HT1080 (cell line): ENCODE measurements around the gene MED17. TPM values are rescaled to one million over a fixed set of nuclear protein-coding genes. Genes with fewer than 3 reads are reported as not detected.

Experiments
- DNase-seq: peaks from one replicate; pipeline ENCODE4 v3.0.0-alpha.2; 2015; ENCODE audit warnings: low read depth
- small RNA-seq: library from RNA; depleted of rRNA; stranded (forward); fragments of <200 nt; gene quantifications from one replicate; pipeline ENCODE3, GENCODE V24; 2014
- total RNA-seq: library from RNA; depleted of rRNA; stranded (reverse); fragments of >200 nt; shearing (Covaris generic); gene quantifications from 2 replicates; pipeline ENCODE4 v1.2.3, GENCODE V29; 2014; rRNA removed

The MED17 gene
- total RNA-seq, 1 experiment from 2014 or later = 28.6 TPM

GRCh38 chr11:93846411-93846810 lies 62.3 kb downstream of the MED17 start:
- no peak for DNase-seq

DNA sequence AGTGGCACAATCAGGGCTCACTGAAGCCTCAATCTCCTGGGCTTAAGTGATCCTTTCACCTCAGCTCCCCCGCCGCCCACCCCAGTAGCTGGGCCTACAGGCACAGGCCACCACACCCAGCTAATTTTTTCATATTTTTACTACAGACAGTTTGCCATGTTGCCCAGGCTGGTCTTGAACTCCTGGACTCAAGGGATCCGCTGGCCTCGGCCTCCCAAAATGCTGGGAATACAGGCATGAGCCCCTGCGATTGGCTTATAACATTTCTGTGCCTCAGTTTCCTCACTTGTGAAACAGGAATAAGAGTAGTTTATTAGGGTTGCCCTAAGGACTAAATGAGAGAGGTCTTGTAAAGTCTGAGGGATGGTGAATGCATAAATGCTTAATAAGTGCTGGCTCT lies 65.1 kb downstream of the MED17 start:
- no peak for DNase-seq

DNA sequence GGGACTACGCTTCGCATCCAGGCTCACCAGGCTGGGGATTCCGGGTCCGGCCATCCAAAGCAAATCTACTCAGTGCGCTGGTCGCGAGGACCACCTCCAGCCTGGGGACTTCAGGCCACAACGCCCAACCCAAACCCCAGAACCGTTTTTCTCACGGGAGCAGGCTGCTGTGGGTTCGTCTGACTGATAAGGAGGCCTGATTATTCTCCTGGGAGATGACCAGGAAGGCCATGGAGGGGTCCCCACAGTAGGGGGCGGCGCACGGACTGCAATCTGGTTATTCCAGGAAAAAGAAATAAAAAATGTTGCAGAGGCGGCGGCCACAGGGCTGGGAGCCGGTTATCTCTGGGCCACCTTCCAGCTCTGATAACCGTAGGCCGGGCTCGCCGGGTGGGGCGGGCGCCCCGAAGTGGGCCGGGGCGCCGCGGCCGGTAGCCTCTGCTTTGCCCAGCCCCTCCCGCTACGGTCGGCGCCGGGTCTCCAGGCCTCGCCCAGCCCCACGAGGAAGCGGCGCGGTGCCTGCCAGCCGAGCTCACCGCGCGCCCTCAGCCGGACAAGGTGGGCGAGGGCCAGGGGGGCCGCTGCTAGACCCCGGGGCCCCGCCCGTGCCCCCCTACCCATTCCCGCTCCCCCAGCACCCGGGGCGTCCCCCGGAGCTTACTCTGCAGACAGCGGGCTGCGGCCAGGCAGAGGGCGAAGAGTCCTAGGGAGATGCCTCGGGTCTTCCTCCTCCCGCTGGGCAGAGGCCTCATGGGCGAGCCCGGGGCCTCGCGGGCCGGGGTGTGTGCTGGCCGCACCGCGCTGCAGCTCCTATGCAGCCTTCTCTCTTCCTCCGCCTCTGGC lies 65.9 kb downstream of the MED17 start:
- no peak for DNase-seq

DNA sequence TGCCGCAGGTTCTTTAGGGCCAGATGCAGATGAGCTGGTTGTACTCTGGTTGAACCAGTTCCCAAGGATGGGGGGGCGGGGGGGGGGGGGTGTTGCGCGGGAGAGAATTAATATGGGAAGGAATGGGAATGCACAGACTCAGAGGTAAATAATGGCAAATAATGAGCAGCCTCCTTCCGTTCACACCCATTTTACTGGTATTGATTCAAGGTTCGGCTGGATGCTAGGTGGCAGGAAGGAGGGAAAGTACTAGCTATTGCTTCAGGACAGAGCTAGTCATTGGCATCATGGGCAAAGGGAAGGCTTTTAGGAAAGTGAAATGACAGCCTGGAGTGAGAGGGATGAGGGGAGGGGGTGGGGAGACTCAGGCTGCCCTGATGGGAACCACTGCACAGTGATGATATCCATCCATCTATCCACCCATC lies 66.5 kb downstream of the MED17 start, which contains the start of gene VSTM5:
VSTM5 (minus strand) TSS at position 25 of the 425 bp plus-strand sequence. CDS start 116 bp downstream, outside the sequence.
- no peak for DNase-seq

DNA sequence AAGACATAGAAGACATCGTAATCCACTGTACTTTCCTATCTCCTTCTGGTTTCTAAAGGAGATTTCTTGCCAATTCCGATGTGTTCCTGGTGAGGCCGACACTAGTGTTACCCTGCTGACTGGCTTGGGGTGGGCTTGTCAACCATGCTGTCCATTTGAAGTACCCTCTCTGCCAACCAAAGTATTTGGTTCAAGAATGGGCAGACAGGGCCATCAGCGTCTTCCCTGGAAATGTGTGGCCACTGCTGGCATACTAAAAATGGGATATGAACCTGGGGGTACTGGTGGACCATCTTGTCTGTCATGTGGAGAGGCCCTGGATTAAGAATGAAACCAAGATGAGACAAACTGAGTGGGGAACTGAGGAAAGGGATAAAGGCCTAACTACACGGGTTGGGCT lies 68.2 kb downstream of the MED17 start:
- DNase-seq = no peak

DNA sequence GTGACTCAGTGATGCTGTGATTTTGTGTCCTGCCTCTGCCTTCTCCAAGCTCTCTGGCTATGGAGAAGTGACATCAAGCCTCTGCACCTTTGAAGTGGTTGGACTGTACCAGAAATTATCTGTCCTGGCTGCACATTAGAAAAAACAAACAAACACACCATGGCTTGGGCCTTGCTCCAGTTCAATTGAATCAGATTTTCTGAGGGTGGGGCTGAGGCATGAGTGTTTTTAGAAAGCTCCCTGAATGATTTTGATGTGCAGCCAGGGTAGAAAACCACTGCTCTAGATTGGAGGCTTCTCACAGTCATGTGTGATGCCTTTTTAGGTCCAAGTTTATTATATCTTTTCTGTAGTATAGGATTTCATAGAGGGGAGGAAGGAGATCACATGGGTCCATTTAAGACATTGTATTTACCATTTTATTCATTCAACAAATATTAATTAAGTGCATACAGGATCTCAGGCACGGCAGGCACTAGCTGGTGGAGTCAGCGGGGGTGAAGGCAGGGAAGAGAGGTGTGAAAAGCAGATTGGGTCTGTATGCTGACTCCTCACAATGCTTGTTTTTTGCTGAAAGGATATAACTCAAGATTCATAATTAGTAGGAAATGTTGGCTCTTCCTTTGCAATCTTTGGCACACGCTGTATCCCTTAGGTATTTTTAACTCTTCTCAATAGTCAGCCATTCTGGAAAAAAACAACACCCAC lies 73.5 kb downstream of the MED17 start:
- DNase-seq = no peak

DNA sequence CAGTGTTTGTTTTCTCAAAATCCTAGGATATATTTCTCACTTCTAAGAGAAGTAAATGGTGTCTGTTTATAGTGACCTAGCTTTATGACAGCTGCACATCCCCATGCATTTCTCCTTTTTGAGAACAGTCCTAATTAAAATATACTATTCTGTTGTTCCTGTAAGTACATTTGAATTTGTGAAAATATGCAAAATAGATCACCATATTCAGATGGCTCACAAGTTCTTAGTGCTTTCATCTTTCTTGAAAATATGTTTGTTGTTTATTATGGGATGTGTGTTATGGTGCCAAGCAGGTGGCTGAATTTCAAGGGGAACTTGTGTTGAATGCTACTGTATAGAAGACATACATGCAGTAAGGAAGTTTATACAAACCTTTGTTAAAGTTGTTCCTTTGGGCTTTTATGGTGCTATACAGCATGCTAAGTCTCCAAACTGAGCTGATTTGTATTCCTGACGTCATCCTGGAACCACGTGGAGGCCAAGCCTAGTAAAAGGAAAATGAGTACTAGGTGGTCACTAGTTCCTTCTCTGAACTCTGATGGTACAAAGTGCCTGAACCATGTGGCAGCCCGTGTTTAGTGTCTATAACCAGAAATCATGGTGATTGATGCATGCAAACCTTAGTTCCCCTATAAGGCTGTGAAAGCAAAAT lies 74.2 kb downstream of the MED17 start:
- no peak for DNase-seq

DNA sequence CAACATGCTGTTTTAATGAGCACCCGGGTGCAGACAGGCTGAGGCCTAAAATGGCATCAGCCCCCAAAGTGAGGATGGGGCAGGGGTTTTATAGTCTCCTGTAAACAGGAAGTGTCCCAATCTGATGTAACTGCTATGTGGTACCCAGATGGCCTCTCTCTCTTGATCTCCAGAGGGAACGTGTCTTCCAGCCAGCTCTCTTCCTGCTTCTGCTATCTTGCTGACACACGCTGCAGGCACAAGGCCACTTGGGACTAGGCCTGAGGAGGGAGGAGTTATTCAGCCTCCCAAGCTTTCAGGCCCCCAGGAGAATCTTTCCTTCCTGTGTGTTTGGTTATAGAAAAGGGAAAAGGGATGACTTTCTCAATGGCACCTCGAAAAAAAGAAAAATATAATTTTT lies 77.7 kb downstream of the MED17 start:
- DNase-seq = no peak

Small RNAs within 50 kb of the gene (small RNA-seq; reads per million reads assigned to genes)
- not detected for gene RF00019
- not detected for gene SNORA40

Other genes starting within 250 kb of the MED17 start
- 18.8 and 42.6 TPM in 2 replicates for gene SMCO4, start 240.9 kb upstream of the MED17 start, total RNA-seq
- gene CEP295, start 122.6 kb upstream of the MED17 start, total RNA-seq = 11.7 and 15.2 TPM in 2 replicates
- 118 and 126 TPM in 2 replicates for gene TAF1D, start 42.8 kb upstream of the MED17 start, total RNA-seq
- gene C11orf54, start 42.6 kb upstream of the MED17 start, total RNA-seq = 9.6 and 16.3 TPM in 2 replicates
- not detected in 2 replicates for gene VSTM5, start 66.3 kb downstream of the MED17 start, total RNA-seq
- gene HEPHL1, start 237.1 kb downstream of the MED17 start, total RNA-seq = 0.06 TPM in 1 of 2 replicates, not detected in the other